Activated gamma-delta T cell treated with anti-CD3 and anti-CD28 coated beads, Interleukin-2, amount 50 U/mL, for 16 hours (primary cell): Measurements from ENCODE around the gene EPS15.
"Not testable (repeated sequence)": the region's sequence is repeated elsewhere in the genome, so short reads cannot be mapped to it uniquely, and the experiment has no call there.

ENCODE experiments used
- DNase-seq: peaks from one replicate; pipeline ENCODE4 v3.0.0-alpha.2; 2020; ENCODE audit warnings: low read depth

The EPS15 gene

DNA sequence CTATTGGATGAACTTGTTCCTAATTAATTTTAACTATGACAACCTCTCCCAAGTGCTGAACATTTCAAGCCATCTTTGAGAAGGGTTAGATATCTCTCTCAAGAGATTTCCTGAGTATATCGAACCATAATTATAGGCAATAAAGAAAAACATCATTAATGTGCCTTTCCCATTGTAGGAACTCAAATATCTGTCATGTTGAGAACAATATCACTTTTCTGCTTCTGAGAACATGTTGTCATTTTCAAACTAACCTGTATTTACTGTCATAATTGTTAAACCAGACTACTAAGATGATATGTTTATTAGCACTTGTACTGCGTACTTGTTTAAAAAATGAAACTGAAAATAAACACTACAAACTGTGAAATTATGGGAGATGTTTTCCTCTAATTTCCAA, 4.3 kb downstream of the EPS15 start:
- DNase-seq: no peak

DNA sequence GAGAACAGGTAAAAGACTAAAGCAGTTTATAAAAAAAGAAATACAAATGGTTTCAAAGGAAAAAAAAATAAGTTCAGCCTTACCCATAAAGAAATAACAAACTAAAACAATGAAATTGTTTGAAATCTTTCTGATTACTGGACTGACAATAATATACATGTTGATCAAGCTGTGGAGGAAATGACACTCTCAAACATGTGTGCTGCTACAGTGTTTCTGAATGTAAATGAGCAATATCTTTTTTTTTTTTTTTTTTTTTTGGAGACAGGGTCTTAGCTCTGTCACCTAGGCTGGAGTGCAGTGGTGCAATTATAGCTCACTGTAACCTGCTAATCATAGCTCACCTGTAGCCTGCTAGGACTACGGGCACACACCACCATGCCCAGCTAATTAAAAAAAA, 6.5 kb downstream of the EPS15 start:
- no peak for DNase-seq

DNA sequence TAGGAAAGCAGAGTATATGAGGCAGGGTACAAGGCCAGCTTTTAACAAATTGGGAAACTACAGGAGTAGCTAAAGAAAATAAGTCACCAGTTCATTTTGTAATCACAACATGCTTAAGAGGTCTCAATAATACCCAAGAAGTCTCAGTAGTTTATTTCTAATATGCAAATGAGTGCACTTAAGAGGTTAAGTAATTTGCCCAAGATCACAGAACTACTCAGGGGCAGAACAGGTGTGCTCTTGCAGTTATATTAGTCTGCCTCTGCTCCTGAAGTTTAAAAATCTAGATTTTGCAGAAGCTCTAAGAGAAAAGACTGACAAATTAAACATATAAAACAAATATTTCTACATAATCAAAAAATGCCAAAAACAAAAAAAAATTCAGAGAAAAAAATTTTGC, 6.9 kb downstream of the EPS15 start:
- no peak for DNase-seq

DNA sequence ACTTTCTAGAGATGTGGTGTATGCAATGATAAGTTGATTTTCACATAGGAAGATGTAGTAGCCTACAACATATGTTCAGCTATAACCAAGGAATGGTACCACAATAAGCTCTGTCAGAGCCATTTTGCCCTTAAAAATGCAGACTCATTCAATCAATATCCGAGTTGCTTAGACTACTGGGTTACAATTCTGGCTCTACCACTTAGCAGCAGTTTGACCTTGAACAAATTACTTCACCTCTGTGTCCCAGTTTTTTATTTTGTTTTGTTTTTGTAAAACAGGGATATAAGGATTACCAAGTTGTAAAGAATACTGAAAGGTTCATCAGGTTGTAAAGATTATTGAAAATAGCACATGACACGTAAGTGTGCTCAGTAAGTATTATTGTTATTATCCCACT, 9.3 kb downstream of the EPS15 start:
- no peak for DNase-seq

DNA sequence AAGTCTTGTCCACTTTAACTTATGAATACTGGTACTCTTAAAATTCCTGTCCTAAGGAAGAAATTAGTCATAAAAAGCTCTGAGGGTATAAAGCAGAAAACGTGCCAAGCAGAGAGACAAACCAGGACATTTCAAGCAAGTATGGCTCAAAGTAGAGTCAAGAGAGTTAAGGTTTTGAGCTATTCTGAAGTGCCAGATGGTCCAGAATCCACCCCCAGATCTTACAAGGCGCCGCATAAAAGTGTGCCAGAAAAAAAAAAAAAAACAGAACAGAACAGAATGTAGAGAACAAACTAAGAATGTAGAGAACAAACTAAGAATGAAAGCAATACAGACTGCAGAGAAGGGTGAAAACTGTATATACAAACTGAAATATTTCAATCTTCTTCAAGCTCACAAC, 12.5 kb downstream of the EPS15 start:
- DNase-seq: no peak

DNA sequence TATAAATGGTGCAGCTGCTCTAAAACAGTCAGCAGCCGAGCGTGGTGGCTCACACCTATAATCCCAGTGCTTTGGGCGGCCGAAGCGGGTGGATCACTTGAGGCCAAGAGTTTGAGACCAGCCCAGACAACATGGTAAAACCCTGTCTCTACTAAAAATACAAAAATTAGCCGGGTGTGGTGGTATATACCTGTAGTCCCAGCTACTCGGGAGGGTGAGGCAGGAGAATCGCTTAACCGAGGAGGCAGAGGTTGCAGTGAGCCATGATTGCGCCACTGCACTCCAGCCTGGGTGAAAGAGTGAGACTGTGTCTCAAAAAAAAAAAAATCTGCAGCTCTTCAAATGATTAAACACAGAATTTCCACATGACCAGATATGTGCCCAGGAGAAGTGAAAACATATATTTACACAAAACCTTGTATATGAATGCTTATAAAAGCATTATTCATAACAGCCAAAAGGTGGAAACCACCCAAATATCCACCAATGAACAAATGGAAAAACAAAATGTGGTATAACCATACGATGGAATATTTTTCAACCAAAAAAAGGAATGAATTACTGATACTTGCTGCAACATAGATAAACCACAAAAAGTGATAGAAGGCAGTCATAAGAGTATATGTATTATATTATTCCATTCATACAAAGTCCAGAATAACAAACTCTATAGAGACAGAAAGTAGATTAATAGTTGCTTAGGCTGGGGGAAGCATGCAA, 14.1 kb downstream of the EPS15 start:
- DNase-seq: no peak

DNA sequence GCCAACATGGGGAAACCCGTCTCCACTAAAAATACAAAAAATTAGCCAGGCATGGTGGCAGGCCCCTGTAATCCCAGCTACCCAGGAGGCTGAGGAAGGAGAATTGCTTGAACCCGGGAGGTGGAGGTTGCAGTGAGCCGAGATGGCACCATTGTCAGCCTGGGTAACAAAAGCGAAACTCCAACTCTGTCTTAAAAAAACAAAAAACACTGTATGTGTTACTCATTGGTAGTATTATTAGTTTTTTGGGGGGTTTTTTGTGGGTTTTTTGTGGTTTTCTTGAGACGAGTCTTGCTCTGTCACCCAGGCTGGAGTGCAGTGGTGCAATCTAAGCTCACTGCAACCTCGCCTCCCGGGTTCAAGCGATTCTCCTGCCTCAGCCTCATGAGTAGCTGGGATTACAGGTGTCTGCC, 17.8 kb downstream of the EPS15 start:
- peak; percentile 5 for DNase-seq

DNA sequence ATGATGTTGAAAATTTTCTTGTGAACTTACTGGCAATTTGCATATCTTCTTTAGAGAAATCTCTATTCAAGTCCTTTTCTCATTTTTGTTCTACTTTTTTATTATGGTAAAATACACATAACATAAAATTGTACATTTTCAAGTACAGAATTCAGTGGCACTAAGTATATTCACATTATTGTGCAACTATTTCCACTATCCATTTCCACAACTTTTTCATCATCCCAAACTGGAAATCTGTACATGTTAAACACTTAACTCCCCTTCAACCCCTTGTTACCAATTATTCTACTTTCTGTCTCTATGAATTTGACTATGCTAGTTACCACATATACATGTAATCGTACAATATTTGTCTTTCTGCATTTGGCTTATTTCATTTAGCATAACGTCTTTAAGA, 19.4 kb downstream of the EPS15 start:
- no peak for DNase-seq

DNA sequence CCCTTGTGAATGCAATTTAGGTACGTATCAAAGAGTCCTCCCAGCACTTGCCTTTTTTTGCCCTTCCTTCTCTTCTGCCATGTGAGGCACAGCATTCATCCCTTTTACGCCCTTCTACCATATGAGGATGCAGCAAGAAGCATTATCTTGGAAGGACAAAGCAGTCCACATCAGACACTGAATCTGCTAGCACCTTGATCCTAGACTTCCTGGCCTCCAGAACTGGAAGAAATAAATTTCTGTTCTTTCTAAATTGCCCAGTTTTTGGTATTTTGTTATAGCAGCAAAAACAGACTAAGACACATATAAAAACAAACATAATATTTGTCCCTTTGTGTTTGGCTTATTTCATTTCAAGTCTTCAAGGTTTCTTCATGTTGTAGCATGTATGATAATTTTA, 20.1 kb downstream of the EPS15 start:
- no peak for DNase-seq

DNA sequence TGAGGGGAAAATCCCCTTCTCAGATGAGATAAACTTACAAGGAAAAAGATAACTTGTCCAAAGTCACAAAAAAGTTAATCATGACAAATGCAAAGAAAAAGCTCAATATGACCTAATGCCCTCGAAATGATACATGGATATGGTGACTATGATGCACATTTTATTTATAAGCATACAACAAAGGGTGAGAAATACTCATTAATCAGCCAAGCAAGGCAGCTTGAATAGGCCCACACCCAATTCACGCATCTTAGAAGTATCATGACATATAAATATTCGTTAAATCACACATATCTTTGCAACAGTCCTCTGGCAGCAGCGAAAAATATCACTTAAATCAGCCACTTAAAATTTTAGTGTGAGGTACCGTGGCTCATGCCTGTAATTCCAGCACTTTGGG, 21.7 kb downstream of the EPS15 start:
- DNase-seq: no peak

DNA sequence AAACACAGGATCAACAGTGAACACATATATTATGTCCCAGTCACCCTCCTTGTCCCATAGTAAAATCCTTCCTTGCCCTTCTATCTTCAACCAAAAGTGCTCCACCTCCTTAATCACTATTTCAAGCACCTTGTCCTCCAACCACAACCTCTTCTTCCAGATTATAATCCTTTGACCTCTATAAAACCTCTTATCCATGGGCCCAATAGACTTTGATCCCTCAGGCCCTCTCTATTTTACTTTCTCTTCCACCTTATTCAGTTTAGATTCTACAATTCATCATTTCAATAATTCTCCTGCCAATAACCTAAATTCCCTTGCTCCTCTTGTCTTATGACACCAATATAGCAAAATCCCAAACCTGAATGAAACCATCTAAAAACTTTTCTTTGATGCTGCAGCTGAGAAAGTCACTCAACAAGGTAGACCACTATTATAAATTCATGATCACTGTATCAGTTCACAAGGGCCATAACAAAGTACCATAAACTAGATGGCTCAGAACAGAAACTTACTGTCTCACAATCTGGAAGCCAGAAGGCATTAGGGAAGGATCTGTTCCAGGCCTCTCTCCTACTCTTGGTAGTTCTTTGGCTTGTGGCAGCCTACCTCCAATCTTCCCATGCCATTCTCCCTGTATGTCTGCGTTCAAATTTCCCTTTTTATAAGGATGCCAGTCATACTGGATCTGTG, 24.8 kb downstream of the EPS15 start:
- DNase-seq: no peak

DNA sequence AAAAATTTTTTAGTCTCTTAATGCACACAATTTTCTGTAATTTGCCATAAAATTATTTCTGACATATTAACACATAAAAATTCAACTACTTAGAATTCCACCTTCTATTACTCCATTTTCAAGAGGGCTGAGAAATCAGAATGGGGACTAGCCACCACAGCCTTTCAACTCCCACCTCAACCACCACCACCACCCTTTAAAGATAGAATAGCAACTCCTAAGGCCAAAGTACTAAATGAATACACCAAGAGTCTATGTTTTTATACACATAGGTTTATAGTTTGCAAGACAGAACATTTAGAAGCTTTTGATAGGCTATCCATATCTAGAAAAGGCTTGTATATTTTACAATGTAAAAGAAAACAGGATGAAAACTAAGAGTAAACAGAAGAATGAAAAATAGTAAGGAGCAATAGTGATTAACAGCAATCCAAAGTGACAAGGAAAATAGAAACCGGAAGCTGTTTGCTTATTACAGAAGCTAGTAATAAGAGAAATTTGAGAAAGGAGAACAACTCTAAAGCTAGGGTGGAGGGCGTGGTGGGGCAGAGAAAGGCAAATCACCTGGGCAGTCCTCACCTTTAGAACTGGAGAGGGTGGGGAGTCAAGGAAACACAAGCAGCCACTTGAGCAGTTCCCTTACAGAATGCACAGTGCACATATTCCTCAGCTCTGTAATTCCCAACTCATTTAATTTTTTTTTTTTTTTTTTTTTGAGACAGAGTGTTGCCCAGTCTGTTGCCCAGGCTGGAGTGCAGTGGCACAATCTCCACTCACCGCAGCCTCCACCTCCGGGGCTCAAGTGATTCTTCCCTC, 27.7 kb downstream of the EPS15 start:
- no peak for DNase-seq

DNA sequence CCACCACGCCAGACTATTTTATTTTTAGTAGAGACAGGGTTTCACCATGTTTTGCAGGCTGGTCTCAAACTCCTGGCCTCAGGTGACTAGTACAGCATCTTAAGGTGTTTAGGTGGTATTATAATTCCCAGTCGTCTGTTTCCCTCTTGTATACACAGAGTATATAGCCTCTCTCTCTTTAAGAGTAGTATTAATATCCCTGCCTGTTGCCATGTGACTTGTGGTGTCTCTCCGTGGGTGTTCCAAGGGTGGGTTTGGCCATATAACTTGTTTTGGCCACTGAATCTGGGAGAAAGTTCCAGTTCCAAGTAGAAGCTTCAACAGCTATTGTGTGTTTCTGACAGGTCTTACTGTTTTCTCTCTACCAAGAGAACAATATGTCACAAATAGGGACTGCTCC, 29.6 kb downstream of the EPS15 start:
- no peak for DNase-seq

DNA sequence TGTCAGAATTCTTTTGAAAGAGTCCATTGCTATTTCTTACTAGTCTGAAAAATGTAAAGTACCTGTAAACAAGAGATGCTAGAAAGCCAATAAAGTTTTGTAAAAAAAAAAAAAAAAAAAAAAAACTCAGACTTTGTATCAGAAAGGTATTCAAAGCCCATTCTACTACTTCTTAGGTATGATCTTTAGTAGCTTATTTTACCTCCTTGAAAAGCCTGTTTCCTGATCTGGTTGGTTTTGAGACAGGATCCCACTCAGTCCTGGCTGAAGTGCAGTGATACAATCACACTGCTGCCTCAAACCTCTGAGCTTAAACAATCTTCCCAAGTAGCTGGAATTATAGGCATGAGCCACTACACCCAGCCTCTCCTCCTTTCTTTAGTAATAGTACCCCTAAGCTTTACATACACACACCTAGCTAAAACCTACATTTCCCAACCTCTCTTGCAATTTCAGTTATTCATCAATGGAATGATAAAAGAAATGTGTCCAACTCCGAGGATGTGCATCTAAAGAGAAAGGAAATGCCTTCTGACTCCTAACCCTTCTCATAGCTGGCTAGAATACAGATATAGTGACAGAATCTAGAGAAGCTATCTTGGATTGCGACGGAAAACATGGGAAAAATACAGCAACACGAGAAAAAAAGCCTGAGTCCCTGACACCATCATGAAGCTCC, 30.6 kb downstream of the EPS15 start:
- DNase-seq: no peak

DNA sequence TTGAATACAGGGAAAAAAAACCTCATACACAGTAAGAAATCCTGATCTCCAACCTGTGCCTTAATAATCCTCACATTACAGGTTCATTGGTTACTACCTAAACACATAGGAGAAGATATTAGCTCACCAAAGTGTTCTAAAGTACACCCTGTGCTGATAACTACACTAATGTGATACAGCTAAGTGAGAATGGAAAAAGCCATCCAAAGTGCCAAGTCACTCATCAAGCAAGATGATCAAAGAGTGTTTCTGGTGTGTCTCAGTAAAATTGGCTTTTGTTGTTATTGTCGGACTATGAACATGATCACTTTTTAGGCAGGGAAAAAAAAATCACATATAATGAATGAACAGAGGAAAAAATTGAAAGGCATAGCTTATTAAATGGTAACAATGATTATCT, 31.4 kb downstream of the EPS15 start:
- no peak for DNase-seq

DNA sequence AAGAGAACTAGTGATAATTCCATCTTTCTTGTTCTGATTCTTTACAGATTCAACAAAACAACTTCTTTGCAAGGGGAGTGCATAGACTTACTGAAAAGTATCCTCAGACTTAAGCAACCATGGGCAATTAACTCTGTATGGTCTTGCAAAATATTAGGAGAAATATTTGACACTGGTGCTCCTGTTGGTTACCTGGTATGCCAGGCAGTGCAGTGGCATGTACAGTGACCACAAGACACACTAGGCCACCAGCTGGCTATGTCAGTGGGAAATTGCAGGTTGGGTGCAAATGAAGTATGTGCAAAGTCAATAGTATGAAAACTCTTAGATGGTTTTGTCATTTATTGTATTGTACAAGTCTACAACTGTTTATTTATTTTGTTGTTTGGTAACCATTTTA, 34.5 kb downstream of the EPS15 start:
- DNase-seq: no peak

DNA sequence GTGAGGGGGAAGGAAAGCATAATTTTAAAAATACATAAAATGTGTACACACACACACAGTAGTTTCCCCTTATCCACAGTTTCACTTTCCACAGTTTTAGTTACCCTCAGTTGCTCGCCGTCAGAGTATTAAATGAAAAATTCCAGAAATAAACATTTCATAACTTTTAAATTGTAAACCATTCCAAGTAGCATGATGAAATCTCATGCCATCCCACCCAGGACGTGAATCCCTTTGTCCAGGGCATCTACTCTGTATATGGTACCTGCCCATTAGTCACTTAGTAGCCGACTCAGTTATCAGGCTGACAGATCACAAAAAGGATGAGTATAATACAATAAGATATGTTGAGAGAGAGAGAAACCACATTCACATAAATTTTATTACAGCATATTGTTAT, 36.2 kb downstream of the EPS15 start:
- DNase-seq: no peak

DNA sequence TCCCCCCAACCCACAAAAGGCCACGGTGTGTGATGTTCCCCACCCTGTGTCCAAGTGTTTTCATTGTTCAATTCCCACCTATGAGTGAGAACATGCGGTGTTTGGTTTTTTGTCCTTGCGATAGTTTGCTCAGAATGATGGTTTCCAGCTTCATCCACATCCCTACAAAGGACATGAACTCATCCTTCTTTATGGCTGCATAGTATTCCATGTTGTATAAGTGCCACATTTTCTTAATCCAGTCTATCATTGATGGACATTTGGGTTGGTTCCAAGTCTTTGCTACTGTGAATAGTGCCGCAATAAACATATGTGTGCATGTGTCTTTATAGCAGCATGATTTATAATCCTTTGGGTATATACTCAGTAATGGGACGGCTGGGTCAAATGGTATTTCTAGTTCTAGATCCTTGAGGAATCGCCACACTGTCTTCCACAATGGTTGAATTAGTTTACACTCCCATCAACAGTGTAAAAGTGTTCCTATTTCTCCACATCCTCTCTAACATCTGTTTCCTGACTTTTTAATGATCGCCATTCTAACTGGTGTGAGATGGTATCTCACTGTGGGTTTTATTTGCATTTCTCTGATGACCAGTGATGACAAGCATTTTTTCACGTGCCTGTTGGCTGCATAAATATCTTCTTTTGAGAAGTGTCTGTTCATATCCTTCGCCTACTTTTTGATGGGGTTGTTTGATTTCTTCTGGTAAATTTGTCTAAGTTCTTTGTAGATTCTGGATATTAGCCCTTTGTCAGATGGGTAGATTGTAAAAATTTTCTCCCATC, 44.0 kb downstream of the EPS15 start:
- DNase-seq: not testable (repeated sequence)

DNA sequence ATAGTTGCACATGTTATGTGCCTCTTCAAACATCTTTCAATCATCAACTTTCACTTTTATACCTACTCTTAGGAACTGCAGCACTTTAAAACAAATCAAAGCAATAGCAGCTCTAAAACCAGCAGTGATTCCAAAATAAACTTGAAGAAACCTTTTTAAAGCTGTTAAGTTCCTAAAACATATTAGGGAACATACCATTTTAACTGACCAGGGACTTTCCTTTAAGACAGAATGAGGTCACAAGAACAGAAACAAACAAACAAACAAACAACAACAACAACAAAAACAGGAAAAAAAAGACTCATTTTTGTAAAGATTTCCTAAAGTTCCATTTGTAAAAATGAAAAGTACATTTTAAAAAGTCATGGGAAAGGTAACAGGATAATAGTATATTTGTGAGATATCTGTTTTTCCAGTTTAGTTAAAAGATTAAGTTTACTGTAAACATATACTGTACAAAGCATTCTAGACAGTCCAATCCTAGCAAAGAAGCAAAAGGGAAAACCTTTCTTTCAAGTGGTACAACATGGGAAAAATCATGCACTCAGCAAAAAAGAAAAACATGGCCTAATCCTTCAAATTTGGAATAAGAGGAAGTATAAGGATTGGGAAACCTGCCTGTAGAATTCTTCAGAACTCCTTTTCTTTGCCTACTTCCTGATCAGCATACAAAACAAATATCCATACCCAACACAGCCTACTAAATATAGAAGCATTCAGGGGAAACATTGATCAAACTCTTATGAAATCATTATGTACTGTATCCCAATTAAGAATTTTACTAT, 45.5 kb downstream of the EPS15 start:
- DNase-seq: no peak

DNA sequence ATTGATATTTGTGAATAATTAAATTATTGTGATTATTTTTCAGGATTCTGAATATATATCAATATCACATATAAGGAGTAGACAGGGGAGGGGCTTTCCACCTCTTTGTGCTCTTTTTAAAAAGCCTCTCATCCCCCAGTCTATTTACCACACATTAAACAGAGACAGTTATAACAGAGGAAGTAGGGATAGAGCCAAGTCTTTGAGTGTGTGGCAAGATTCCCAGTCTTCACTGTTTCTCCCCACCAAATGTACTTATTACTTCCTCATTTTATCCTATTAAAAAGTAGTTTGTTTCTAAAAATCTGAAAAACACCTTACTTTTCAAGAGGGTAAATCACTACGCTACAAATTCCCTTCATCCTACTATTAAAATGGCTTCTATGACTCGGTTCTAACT, 46.7 kb downstream of the EPS15 start:
- no peak for DNase-seq

DNA sequence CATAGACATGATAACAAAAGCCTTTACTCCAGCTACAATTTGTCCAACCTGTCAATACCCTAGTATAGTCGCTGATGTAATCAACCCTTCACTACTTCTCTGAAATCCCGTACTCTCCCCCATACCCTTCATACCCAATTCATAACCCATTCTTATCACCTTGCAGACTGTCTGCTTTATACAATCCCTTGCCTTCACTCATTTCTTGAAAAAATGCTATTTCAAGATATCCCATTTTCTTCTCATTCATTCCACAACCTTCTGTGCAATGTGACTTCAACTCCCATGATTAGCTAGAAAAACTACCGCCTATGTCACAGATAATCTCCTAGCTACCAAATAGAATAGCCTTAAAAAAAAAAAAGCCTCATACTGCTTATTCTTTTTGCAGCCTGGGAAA, 49.5 kb downstream of the EPS15 start:
- DNase-seq: no peak
